COR-L47 (cell line): Measurements from ENCODE around the gene HGFAC.

Source experiments
- DNase-seq: peaks from one replicate; lab custom pipeline; 2025; lab: John Stamatoyannopoulos, UW

The HGFAC gene

GRCh38 chr4:3426465-3427133 lies 15.2 kb upstream of the HGFAC start:
- DNase-seq: no peak

GRCh38 chr4:3427134-3427476 lies 14.7 kb upstream of the HGFAC start:
- DNase-seq: no peak

GRCh38 chr4:3427706-3428446 lies 13.9 kb upstream of the HGFAC start:
- no peak for DNase-seq

GRCh38 chr4:3429651-3430050 lies 12.1 kb upstream of the HGFAC start:
- DNase-seq: no peak

DNA sequence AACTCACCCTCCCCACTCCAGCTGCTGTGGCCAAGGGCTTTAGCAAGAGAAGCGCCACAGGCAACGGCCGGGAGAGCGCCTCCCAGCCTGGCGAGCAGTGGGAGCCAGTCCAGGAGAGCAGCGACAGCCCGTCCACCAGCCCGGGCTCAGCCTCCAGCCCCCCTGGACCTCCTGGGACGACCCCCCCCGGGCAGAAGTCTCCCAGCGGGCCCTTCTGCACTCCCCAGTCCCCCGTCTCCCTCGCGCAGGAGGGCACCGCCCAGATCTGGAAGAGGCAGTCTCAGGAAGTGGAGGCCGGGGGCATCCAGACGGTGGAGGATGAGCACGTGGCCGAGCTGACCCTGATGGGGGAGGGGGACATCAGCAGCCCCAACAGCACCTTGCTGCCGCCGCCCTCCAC lies 11.2 kb upstream of the HGFAC start:
- no peak for DNase-seq

DNA sequence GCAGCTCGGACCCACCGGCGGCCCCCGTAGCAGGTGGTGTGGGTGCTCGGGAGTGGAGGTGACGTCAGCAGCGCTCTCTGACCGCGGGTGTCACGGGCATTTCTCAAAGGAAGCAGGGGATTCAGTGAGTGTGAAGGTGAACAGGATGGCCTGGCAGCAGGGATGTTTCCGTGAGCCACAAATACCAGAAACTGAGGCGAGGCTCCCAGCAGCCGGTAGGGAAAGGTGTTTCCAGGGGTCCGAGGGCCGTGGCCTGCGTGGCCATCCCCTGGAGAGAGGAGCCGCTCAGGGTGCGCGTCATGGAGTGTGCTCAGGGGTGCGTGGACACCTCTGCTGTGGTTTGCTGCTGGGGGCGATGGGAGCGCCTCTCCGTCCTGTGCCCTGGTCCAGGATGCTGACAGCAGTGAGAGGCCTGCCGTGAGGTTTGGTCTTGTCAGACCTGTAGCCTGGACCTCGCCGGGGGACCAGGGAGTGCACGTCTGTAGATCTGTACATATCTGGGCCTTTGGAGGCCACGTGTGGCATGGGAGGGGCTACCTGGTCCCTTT lies 10.2 kb upstream of the HGFAC start:
- DNase-seq: no peak

- no peak for DNase-seq
These were observed 9.4 kb upstream of the HGFAC start for GRCh38 chr4:3432381-3432790.

DNA sequence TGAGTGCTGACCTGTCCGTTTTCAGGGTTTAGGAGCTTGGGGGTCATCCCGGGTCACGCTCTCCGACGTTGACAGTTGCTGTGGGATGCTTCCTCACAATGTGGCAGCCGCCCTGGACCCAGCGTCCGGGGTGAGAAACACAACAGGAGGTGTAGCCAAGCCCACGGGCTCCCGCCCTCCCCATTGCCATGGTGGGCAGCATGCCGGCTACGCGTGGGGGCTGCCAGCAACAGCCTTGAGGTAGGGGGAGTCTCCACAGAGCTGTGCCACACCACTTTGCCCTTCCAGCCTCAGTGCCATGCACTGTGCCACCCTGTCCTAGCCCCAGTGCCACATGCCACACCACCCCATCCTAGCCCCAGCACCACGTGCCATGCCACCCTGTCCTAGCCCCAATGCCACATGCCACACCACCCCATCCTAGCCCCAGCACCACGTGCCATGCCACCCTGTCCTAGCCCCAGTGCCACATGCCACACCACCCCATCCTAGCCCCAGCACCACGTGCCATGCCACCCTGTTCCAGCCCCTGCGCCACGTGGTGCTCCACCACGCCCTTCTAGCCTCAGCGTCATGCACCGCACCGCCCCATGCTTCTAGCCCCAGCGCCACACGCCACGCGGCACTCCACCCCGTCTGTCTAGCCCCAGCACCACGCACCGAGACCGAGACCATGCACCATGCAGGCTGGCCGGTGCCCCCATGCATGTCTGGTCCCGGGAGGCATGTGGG lies 8.5 kb upstream of the HGFAC start:
- DNase-seq: no peak

GRCh38 chr4:3434881-3435685 lies 6.7 kb upstream of the HGFAC start:
- no peak for DNase-seq

DNA sequence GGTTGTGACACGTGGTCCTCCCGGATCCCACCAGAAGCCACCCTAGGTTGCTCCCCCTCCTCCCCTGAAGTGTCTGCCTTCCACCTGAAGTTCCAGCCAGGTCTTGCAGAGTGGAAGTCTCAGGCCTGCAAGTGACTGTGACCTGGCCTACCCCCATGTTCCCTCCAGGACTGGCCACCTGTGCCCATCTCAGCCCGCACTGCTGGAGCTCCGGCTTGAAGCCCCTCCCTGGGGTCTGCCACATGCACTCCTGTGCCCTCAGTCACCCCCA lies 6.1 kb upstream of the HGFAC start:
- DNase-seq: no peak

DNA sequence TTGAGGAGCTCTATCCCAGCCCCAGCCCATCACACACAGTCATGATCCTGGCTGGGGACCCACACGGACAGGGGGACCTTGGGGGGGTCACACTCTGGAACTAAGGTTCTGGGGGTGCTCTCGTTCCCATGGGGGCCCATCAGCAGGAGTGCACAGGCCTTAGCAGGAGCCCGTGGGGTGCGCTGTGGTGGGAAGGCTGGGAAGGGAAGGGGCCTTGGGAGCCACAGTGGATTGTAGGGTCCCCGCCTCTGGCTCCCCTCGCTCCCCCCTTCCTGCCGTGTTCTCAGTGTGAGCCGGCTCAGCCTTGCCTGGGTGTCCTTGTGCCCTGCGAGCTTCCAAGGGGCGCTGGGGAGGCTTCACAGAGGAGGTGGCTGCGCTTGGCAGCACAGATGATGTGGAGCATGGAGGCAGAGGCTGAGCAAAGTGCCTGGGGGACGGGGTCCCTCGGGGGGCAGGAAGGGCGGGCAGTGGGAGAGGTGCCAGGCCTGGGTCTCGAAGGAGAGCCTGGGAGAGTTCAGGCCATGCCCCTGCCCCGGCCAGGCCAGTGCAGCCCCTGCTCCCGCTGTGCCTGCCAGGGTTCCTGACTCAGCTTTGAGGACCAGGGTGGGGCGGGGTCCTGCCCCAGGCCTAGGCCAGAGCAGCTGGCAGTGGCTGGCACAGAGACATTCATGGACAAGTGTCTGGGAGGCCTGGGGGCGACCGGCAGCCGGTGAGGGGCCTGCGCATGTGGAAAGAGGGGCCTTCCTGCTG lies 5.5 kb upstream of the HGFAC start:
- no peak for DNase-seq

GRCh38 chr4:3436798-3437581 lies 4.8 kb upstream of the HGFAC start:
- DNase-seq: peak; percentile 80

DNA sequence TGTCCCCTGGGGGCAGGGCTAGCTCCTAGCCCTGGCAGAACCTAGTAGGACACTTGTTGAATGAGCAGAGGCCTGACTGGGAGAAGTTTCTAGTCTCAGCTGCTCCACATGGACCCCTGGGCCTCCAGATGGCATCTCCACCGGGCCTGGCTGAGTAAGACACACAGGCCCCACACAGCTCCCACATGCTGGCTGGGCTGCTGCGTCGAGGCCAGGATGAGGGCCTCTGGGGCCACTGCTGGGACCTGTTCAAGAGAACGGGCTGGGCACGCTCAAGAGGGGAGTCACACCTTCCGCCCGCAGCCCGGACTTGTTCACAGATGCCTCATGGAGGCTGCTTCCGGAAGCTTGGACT lies 4.2 kb upstream of the HGFAC start:
- no peak for DNase-seq

- no peak for DNase-seq
These were observed 3.5 kb upstream of the HGFAC start for GRCh38 chr4:3437998-3438846.

DNA sequence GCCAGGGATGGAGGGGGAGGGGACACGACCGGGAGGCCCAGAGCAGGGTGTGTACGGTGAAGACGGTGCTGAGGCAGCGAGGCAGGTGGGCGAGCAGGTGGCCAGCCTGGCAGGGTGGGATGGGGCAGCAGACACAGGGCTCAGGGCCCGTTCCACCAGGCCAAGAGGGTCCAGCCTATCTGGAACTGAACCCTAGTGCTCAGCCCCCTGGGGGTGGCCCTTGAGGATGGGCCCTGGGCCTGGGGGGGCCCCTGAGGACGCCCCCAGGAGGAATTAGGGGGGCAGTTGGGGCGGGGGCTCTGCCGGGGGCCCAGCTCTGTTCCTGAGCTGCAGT lies 3.0 kb upstream of the HGFAC start:
- DNase-seq: no peak

GRCh38 chr4:3439391-3439790 lies 2.4 kb upstream of the HGFAC start:
- no peak for DNase-seq

DNA sequence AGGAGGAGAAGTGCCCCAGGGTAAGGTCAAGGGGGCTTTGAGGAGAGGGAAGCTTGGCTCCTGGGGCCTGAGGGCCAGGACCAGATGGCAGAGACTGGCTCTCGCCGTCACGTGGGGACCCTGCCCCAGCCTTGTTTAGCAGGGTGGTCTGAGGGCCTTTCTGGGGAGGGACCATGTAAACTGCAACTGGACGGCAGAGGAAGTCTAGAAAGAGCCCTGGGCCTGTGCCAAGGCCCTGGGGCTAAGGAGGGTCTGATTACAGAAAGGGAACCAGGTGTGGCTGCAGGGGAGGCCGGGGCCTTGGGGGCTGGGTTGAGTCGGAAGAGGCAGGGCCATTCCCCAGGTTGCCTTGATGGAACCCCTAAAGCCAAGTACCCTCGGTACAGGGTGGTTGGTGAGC lies 1.8 kb upstream of the HGFAC start:
- no peak for DNase-seq

GRCh38 chr4:3440979-3441500 lies 728 bp upstream of the HGFAC start:
- DNase-seq: no peak

- DNase-seq: no peak
These were observed 741 bp downstream of the HGFAC start for GRCh38 chr4:3442460-3442958.
